Fibroblast of the aortic adventitia (primary cell): ENCODE results near the gene GABBR1. TPM values are rescaled to one million over a fixed set of nuclear protein-coding genes. Genes with fewer than 3 reads are reported as not detected.
"Not testable (repeated sequence)": the region's sequence is repeated elsewhere in the genome, so short reads cannot be mapped to it uniquely, and the experiment has no call there.

Experiments
- DNase-seq: peaks from one replicate; pipeline ENCODE4 v3.0.0-alpha.2; 2010; ENCODE audit warnings: low read depth
- H3K4me3 ChIP-seq: 2 replicates; pipeline ENCODE4 v1.5.1; 2011; ENCODE audit warnings: low read depth, mild to moderate bottlenecking, control low read depth, low read length, moderate library complexity
- CTCF ChIP-seq: IDR thresholded peaks from 2 replicates; pipeline ENCODE4 v1.5.1; 2011; ENCODE audit warnings: mild to moderate bottlenecking, low read length, control low read depth, inconsistent platforms; ENCODE audit not compliant: insufficient read depth
- total RNA-seq: library from RNA; depleted of rRNA; stranded (reverse); fragments of >200 nt; gene quantifications from 2 replicates; pipeline ENCODE4 v1.2.3, GENCODE V29; 2012; ENCODE audit warnings: low replicate concordance

The GABBR1 gene
- total RNA-seq, 1 donor = 11.7 TPM

- DNase-seq = no peak
These were observed 44.1 kb upstream of the GABBR1 start for GRCh38 chr6:29676981-29677601.

DNA sequence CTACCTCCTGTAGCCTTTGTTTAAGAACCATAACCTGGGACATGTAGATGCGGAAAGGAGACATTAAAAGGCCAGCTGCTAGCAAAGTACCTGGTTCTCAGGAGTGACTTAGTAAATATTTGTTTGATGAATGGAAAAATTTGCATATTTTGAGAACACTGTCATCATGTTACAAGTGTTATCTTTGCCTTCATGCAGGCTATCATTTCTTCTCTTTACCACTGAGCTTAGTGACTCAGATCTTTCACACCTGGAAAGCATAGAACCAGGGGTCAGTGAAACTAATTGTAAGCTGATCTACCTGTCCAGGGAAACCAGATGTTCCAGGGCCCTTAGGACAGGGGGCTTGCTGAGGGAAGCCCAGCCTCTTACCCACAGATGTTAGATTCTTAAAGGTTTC lies 42.6 kb upstream of the GABBR1 start:
- TF ChIP-seq CTCF = no peak

More at GRCh38 chr6:29676981-29677601, 44.1 kb upstream of the GABBR1 start:
- no peak for TF ChIP-seq CTCF
- no peak overlapping the region for H3K4me3 ChIP-seq

GRCh38 chr6:29674008-29674407 lies 41.0 kb upstream of the GABBR1 start:
- H3K4me3 ChIP-seq = no peak overlapping the region
- no peak for TF ChIP-seq CTCF
- no peak for DNase-seq

More for the DNA sequence above, 42.6 kb upstream of the GABBR1 start:
- DNase-seq = no peak
- H3K4me3 ChIP-seq = no peak overlapping the region

GRCh38 chr6:29673161-29673560 lies 40.2 kb upstream of the GABBR1 start:
- DNase-seq = no peak
- no peak for TF ChIP-seq CTCF
- no peak overlapping the region for H3K4me3 ChIP-seq

DNA sequence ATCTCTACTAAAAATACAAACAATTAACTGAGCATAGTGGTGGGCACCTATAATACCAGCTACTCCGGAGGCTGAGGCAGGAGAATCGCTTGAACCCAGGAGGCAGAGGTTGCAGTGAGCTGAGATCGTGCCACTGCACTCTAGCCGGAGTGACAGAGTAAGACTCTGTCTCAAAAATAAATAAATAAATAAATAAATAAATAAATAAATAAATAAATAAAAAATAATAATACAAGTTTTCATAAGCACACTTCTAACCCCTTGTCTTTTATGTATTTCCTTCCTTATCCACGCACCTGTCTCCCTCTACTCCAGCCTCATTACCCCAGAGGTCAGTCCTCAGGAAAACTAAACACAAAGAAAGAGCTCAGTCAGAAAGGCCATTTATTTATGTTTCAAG lies 39.1 kb upstream of the GABBR1 start:
- not testable (repeated sequence) for DNase-seq, H3K4me3 ChIP-seq

DNA sequence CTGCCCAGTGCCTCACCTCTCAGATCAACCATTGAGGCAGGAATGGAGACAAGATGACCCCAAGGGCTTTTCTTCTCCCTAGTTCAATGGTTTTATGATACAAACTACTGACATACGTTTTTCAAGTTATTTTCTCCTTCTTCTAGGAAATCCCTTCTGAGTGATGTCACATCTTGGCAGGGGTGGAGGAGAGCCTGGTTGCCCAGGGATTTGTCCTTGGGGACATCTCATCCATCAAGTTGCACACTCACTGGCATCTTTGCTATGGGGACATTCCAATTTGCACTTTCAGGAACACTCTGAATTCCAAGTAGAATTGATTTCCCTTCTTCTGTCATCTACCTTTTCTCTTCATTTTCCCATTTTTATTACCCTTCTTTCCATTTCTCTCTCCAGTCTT lies 38.0 kb upstream of the GABBR1 start:
- DNase-seq = no peak
- H3K4me3 ChIP-seq = no peak overlapping the region
- TF ChIP-seq CTCF = no peak

DNA sequence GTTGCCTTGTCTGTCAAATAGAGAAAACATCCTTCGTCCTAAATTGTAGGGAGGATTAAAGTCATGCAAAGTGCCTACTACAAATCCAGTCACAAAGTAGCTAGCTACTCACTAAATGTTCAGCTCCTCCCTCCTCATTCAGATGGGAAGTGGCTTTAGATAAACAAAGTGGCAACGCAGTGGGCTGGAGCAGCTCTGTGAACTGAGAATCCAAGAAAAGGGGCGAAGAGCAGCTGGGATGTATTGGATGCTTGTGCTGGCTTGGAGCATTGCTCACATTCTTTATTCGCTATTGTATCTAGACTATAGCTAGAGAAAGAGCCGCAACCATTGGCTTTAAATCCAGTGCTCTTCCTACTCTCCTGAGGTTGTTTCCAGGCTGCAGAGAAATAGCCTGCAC lies 34.2 kb upstream of the GABBR1 start:
- no peak for TF ChIP-seq CTCF
- no peak overlapping the region for H3K4me3 ChIP-seq
- no peak for DNase-seq
